Astrocyte (in vitro differentiated cells and primary cell): ENCODE results near the gene PRR7. TPM values are rescaled to one million over a fixed set of nuclear protein-coding genes. Genes with fewer than 3 reads are reported as not detected.
A peak's percentile ranks its signal among the peaks of the same experiment; 100 is the strongest.

Source experiments
- DNase-seq: peaks from one replicate; pipeline ENCODE4 v3.0.0-alpha.2; 2010; ENCODE audit warnings: low read depth
- FAIRE-seq: peaks from 2 replicates; lab custom pipeline; 2011; peaks lifted over from hg19 to GRCh38; lab: Jason Lieb, UNC
- H2AFZ ChIP-seq: 2 replicates; pipeline ENCODE4 v1.6.0; 2012; ENCODE audit warnings: low read depth, low read length, inconsistent platforms
- H3K27ac ChIP-seq: 2 replicates; pipeline ENCODE4 v1.5.1; 2011; ENCODE audit warnings: low read depth, low read length, inconsistent platforms
- H3K27me3 ChIP-seq: 2 replicates; pipeline ENCODE4 v1.6.0; 2011; ENCODE audit warnings: low read length, inconsistent platforms; ENCODE audit not compliant: insufficient read depth
- H3K36me3 ChIP-seq: 2 replicates; pipeline ENCODE4 v1.5.1; 2011; ENCODE audit warnings: low read length, inconsistent platforms; ENCODE audit not compliant: insufficient read depth
- H3K4me1 ChIP-seq: 2 replicates; pipeline ENCODE4 v1.5.1; 2011; ENCODE audit warnings: low read length, inconsistent platforms; ENCODE audit not compliant: insufficient read depth
- H3K4me2 ChIP-seq: 2 replicates; pipeline ENCODE4 v1.6.0; 2012; ENCODE audit warnings: low read length, inconsistent platforms
- H3K4me3 ChIP-seq: 2 replicates; pipeline ENCODE4 v1.5.1; 2011; ENCODE audit warnings: low read depth, mild to moderate bottlenecking, low read length, inconsistent platforms; ENCODE audit not compliant: insufficient read depth
- H3K79me2 ChIP-seq: 2 replicates; pipeline ENCODE4 v1.6.0; 2012; ENCODE audit warnings: mild to moderate bottlenecking, low read length, inconsistent platforms; ENCODE audit not compliant: insufficient read depth
- H3K9ac ChIP-seq: 2 replicates; pipeline ENCODE4 v1.6.0; 2012; ENCODE audit warnings: mild to moderate bottlenecking, low read length, inconsistent platforms
- H3K9me3 ChIP-seq: 2 replicates; pipeline ENCODE4 v1.5.1; 2012; ENCODE audit warnings: low read depth, mild to moderate bottlenecking, low read length, inconsistent platforms; ENCODE audit not compliant: insufficient read depth
- H4K20me1 ChIP-seq: 2 replicates; pipeline ENCODE4 v1.6.0; 2012; ENCODE audit warnings: low read length, inconsistent platforms; ENCODE audit not compliant: insufficient read depth
- H3K27ac Mint-ChIP-seq: one replicate; pipeline ENCODE4 v1.8.0; 2021; ENCODE audit warnings: mild to moderate bottlenecking, mixed read lengths; ENCODE audit not compliant: unreplicated experiment
- H3K27me3 Mint-ChIP-seq: one replicate; pipeline ENCODE4 v1.8.0; 2021; ENCODE audit warnings: low read depth, mixed read lengths; ENCODE audit not compliant: unreplicated experiment
- H3K36me3 Mint-ChIP-seq: one replicate; pipeline ENCODE4 v1.8.0; 2021; ENCODE audit warnings: low read depth, mixed read lengths; ENCODE audit not compliant: unreplicated experiment
- H3K4me1 Mint-ChIP-seq: one replicate; pipeline ENCODE4 v1.8.0; 2021; ENCODE audit warnings: low read depth, mixed read lengths; ENCODE audit not compliant: unreplicated experiment
- H3K4me3 Mint-ChIP-seq: one replicate; pipeline ENCODE4 v1.8.0; 2021; ENCODE audit warnings: mild to moderate bottlenecking, moderate library complexity, mixed read lengths; ENCODE audit not compliant: unreplicated experiment
- H3K9me3 Mint-ChIP-seq: one replicate; pipeline ENCODE4 v1.8.0; 2021; ENCODE audit warnings: mild to moderate bottlenecking, mixed read lengths; ENCODE audit not compliant: unreplicated experiment
- CTCF ChIP-seq: IDR thresholded peaks from 2 replicates; pipeline ENCODE4 v1.5.1; 2011; ENCODE audit warnings: low read depth, mild to moderate bottlenecking, inconsistent platforms, low read length, moderate library complexity; ENCODE audit not compliant: insufficient read depth
- EZH2 ChIP-seq: IDR thresholded peaks from 2 replicates; pipeline ENCODE4 v1.6.1; 2012; ENCODE audit warnings: mild to moderate bottlenecking, low read length, inconsistent platforms; ENCODE audit not compliant: insufficient read depth
- total RNA-seq: library from RNA; stranded (reverse); gene quantifications from 2 replicates; pipeline ENCODE4 v1.2.1, GENCODE V29; 2021

The PRR7 gene
- total RNA-seq, 1 donor from 2014 or later = 9.9 TPM

- peak overlapping the region; percentile 27 for H3K9ac ChIP-seq
- H3K27ac Mint-ChIP-seq = peak overlapping the region; percentile 69
- peaks cover 35% of the 10 kb centered on the region for H3K4me1 Mint-ChIP-seq
- H3K4me1 ChIP-seq = peaks cover 59% of the 10 kb centered on the region
- H3K4me2 ChIP-seq = peak overlapping the region; percentile 55
- no peaks in the 10 kb centered on the region for H3K27me3 ChIP-seq
- peaks cover 49% of the 10 kb centered on the region for H3K36me3 ChIP-seq
- no peak overlapping the region for H3K4me3 ChIP-seq
- peak overlapping the region; percentile 31 for H3K27ac ChIP-seq
- no peak for TF ChIP-seq EZH2
- peaks cover 14% of the 10 kb centered on the region for H3K36me3 Mint-ChIP-seq
- no peaks in the 10 kb centered on the region for H3K9me3 ChIP-seq
- peaks cover 83% of the 10 kb centered on the region for H4K20me1 ChIP-seq
- H3K79me2 ChIP-seq = peaks cover 90% of the 10 kb centered on the region
- H3K27me3 Mint-ChIP-seq = no peaks in the 10 kb centered on the region
- no peaks in the 10 kb centered on the region for H3K9me3 Mint-ChIP-seq
- H2AFZ ChIP-seq = no peak overlapping the region
- no peak for DNase-seq
- peak overlapping the region; percentile 64 for H3K4me3 Mint-ChIP-seq
- no peak for FAIRE-seq
Observed at GRCh38 chr5:177490311-177490991, 43.8 kb downstream of the PRR7 start.

- no peaks in the 10 kb centered on the region for H3K9me3 Mint-ChIP-seq
- Histone ChIP-seq H3K27me3 (no peaks in the 10 kb centered on the region), H3K4me3 (no peak overlapping the region), H3K79me2 (peaks cover 90% of the 10 kb centered on the region), H3K4me1 (peaks cover 64% of the 10 kb centered on the region), H3K4me2 (peak overlapping the region; percentile 55), H3K9ac (no peak overlapping the region), H3K9me3 (no peaks in the 10 kb centered on the region), H3K36me3 (peaks cover 47% of the 10 kb centered on the region), H2AFZ (no peak overlapping the region), H4K20me1 (peaks cover 81% of the 10 kb centered on the region), H3K27ac (peak overlapping the region; percentile 31)
- peak overlapping the region; percentile 69 for H3K27ac Mint-ChIP-seq
- FAIRE-seq = no peak
- H3K36me3 Mint-ChIP-seq = peaks cover 10% of the 10 kb centered on the region
- TF ChIP-seq EZH2 (no peak), CTCF (no peak)
- no peaks in the 10 kb centered on the region for H3K27me3 Mint-ChIP-seq
- peaks cover 32% of the 10 kb centered on the region for H3K4me1 Mint-ChIP-seq
- H3K4me3 Mint-ChIP-seq = peak overlapping the region; percentile 62
- DNase-seq = no peak
Observed at GRCh38 chr5:177490992-177491391, 44.4 kb downstream of the PRR7 start.

- Histone ChIP-seq H2AFZ (no peak overlapping the region), H3K9me3 (no peaks in the 10 kb centered on the region), H3K4me1 (peaks cover 67% of the 10 kb centered on the region), H3K79me2 (peaks cover 91% of the 10 kb centered on the region), H3K9ac (no peak overlapping the region), H3K27ac (peak overlapping the region; percentile 31), H3K4me2 (peak overlapping the region; percentile 55), H3K36me3 (peaks cover 42% of the 10 kb centered on the region), H3K4me3 (no peak overlapping the region), H3K27me3 (no peaks in the 10 kb centered on the region), H4K20me1 (peaks cover 79% of the 10 kb centered on the region)
- no peak for DNase-seq
- TF ChIP-seq CTCF = peak; percentile 51
- TF ChIP-seq EZH2 = no peak
- Mint-ChIP-seq H3K27ac (no peak overlapping the region), H3K4me1 (peaks cover 32% of the 10 kb centered on the region), H3K4me3 (peak overlapping the region; percentile 54), H3K27me3 (no peaks in the 10 kb centered on the region), H3K9me3 (no peaks in the 10 kb centered on the region), H3K36me3 (peaks cover 8% of the 10 kb centered on the region)
- FAIRE-seq = no peak
Observed at GRCh38 chr5:177491429-177491945, 44.9 kb downstream of the PRR7 start.
